GM19240 (cell line): ENCODE data around the gene PXT1.

Experiments used
- DNase-seq: peaks from one replicate; pipeline ENCODE4 v3.0.0; 2011; ENCODE audit warnings: low spot score; ENCODE audit not compliant: insufficient read length

The PXT1 gene

DNA sequence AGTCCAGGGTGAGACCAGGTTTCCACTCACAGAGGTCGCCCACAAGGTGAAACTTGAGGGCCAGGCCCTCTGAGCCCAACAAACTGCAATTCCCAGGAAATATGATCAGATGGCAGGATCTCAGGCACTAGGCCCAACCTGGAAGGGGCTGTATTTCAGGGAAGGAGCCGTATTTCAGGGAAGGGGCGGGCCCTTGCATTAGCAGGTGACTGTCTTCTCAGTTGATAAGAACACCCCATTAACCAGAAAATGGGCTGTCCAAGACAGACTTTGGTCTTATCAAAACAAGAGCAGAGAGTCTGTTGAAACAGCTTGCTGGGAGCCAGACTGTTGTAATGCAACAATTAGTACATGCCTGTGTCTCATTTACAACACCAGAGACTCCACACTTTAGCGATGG is 95.0 kb downstream of the PXT1 start:
- no peak for DNase-seq

DNA sequence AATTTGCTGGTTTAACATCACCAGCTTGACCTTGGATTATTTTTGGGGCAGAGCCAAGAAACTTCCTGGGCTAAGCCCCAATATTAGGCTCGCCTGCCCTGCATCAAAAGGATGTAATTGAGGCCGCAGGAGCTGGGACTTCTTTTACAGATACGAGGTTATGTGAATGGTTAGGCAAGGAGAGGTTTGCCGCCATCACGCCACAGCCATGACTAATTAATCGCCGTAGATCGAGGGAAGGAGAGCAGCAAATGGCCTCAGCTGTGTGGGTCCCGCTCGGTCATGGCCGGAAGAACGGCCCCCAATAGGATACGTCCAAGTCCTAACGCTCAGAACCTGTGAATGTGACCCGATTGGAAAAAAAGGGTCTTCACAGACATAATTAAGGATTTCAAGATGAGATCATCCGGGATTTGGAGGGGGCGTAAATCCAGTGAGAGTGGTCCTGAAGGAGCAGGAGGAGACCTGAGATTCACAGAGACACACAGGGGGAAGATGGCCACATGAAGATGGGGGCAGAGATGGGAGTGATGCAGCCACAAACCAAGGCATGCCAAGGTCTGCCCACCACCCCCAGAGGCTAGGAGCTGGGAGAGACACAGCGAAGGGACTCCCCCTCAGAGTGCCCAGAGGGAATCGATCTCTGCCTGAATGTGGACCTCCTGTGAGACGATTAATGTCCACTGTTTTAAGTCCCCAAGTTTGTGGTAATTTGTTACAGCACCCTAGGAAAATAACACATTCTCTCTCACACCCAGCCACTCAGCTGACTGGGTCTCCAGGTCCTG is 96.0 kb downstream of the PXT1 start:
- DNase-seq, result no peak

- DNase-seq, result no peak
Observed at GRCh38 chr6:36345681-36346466, 96.8 kb downstream of the PXT1 start.

- no peak for DNase-seq
Observed at GRCh38 chr6:36343109-36343680, 99.5 kb downstream of the PXT1 start.

DNA sequence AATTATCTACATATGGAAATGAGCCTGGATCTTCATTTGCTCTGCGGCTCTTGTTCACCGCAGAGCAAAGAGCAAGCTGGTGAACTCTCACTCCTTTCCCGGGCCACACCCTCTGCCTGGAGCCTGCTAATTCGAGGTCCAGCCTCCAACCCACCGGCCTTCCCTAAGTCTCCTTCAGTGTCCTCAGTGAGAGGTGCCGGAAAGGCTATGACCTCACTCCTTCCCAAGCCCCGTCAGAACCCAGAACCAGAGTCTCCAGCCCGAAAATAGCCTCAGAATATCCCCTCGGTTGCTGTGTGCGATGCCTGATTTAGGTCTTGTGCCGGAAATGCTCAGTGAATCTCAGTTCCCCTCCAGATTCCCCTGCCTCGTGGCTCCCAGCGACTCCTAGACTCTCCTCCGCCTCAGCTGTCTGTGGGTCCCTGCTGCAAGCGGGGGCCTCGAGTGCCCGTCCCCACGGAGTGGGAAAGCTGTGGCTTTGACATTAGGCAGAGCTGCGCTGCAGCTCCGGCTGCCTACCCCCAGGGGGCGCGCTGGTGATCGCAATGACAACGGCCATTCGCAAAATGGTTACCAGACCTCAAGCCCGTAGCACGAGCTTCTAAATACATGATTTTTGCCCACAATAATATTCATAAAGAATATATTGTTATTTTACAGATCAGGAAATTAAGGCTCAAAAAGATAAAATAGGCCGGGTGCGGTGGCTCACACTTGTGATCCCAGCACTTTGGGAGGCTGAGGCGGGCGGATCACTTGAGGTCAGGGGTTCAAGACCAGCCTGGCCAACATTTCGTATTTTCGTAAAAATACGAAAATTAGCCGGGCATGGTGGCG is 101.8 kb downstream of the PXT1 start:
- peak; percentile 67 for DNase-seq
